Panc1 (cell line): ENCODE measurements around the gene ACSBG1. TPM values are rescaled to one million over a fixed set of nuclear protein-coding genes. Genes with fewer than 3 reads are reported as not detected.

Experiments
- ATAC-seq: fragments of 200-7000 bp; cut with Tn5 transposase; 2 replicates; pipeline ENCODE4 v1.9.1; 2020; ENCODE audit warnings: mild to moderate bottlenecking, moderate library complexity
- BruUV-seq: library from RNA; stranded (reverse); fragments of 400-500 nt; replicated peaks from 2 replicates; lab custom pipeline; 2021; lab: Mats Ljungman, UMichigan
- CTCF ChIA-PET: fragments of 300-600 bp; sonication (Branson Sonifier 250); formaldehyde crosslinking; loops from one replicate; lab custom pipeline; 2022; ENCODE audit warnings: antibody characterized with exemption; lab: Charles Lee
- POLR2A ChIA-PET: fragments of 300-600 bp; sonication (Branson Sonifier 250); formaldehyde crosslinking; loops from one replicate; lab custom pipeline; 2022; ENCODE audit warnings: antibody characterized with exemption; lab: Charles Lee
- DNase-seq: peaks from one replicate; pipeline ENCODE4 v3.0.0-alpha.2; 2010; ENCODE audit warnings: low read depth, low spot score
- H3K27ac ChIP-seq: 2 replicates; pipeline ENCODE4 v1.5.1; 2011; ENCODE audit warnings: mild to moderate bottlenecking, low read length, inconsistent platforms
- H3K27me3 ChIP-seq: fragments of 200-500 bp; sonication (Bioruptor generic); 2 replicates; pipeline ENCODE4 v1.6.0; 2014; ENCODE audit warnings: low read length, inconsistent platforms; ENCODE audit not compliant: control insufficient read depth, insufficient read depth
- H3K36me3 ChIP-seq: fragments of 200-500 bp; sonication (Bioruptor generic); 2 replicates; pipeline ENCODE4 v1.5.1; 2014; ENCODE audit warnings: inconsistent platforms, mild to moderate bottlenecking, low read length, moderate library complexity; ENCODE audit not compliant: control insufficient read depth, insufficient read depth
- H3K4me1 ChIP-seq: 2 replicates; pipeline ENCODE4 v1.5.1; 2011; ENCODE audit warnings: inconsistent platforms, mild to moderate bottlenecking, low read length, moderate library complexity; ENCODE audit not compliant: control insufficient read depth, insufficient read depth
- H3K4me3 ChIP-seq, 2 experiments: 2 replicates each; pipeline ENCODE4 v1.5.1; 2011 to 2012; ENCODE audit warnings: low read depth in 2 of 2, low read length in 2 of 2, mild to moderate bottlenecking in 2 of 2, inconsistent platforms in 1 of 2, moderate library complexity in 1 of 2
- H3K9me3 ChIP-seq: fragments of 200-500 bp; sonication (Bioruptor generic); 2 replicates; pipeline ENCODE4 v1.5.1; 2014; ENCODE audit warnings: low read depth, mild to moderate bottlenecking, inconsistent platforms, low read length, moderate library complexity; ENCODE audit not compliant: control insufficient read depth, insufficient read depth
- CTCF ChIP-seq: fragments of 450-650 bp; IDR thresholded peaks from 2 replicates; pipeline ENCODE4 v1.5.1; 2017; ENCODE audit warnings: mild to moderate bottlenecking
- POLR2AphosphoS5 ChIP-seq: IDR thresholded peaks from 2 replicates; pipeline ENCODE4 v1.6.1; 2012; ENCODE audit warnings: mild to moderate bottlenecking, low read depth, low read length, moderate library complexity
- REST ChIP-seq, 2 experiments: IDR thresholded peaks; 2 replicates each; pipeline ENCODE4 v1.6.1; 2011 to 2012; ENCODE audit warnings: low read depth in 2 of 2, control low read depth in 1 of 2, low read length in 1 of 2, mild to moderate bottlenecking in 1 of 2, moderate library complexity in 1 of 2; ENCODE audit not compliant: insufficient read depth in 1 of 2
- SIN3A ChIP-seq: IDR thresholded peaks from 2 replicates; pipeline ENCODE4 v1.6.1; 2012; ENCODE audit warnings: low read depth, mild to moderate bottlenecking, low read length, moderate library complexity, borderline replicate concordance; ENCODE audit not compliant: insufficient read depth
- TCF7L2 ChIP-seq: IDR thresholded peaks from 2 replicates; pipeline ENCODE4 v1.6.1; 2011; ENCODE audit warnings: mild to moderate bottlenecking, low read depth, low read length, inconsistent platforms
- in situ Hi-C: cut with HindIII; loops from 2 replicates; pipeline ENCODE4 v1.10.0; 2016; ENCODE audit warnings: low sequenced_read_pairs, low pct_unique_long_range_greater_than_20kb
- intact Hi-C: fragments of 100-400 bp; cut with micrococcal nuclease; formaldehyde crosslinking; loops from one replicate; pipeline ENCODE4 v1.10.0; 2022; ENCODE audit not compliant: unreplicated experiment
- total RNA-seq: library from RNA; stranded (reverse); gene quantifications from one replicate; pipeline ENCODE4 v1.2.1, GENCODE V29; 2021; ENCODE audit not compliant: unreplicated experiment

The ACSBG1 gene
- total RNA-seq, 1 experiment from 2014 or later, result 0.31 TPM

- ATAC-seq (no peak), DNase-seq (no peak)
- Histone ChIP-seq H3K9me3 (no peaks in the 10 kb centered on the region), H3K27me3 (no peaks in the 10 kb centered on the region), H3K36me3 (no peaks in the 10 kb centered on the region), H3K4me3 (no peak overlapping the region), H3K4me1 (peaks cover 49% of the 10 kb centered on the region), H3K27ac (peak overlapping the region; percentile 55; the same call in 1 of the 2 replicates)
- POLR2A ChIA-PET, result no interaction called here
- intact Hi-C loops, result no loop called here
- BruUV-seq, result no TSS peak
- in situ Hi-C loops, result no loop called here
- TF ChIP-seq TCF7L2 (no peak), REST (IDR thresholded peaks at IDR 0.05; ENCODE audit: insufficient read depth in 1 of 2, low read depth in 2 of 2, low read length in 1 of 2) (no peak), CTCF (no peak), SIN3A (no peak), POLR2AphosphoS5 (no peak)
- CTCF ChIA-PET, result interaction anchor here (0.9 kb wide), 1 partner anchor 14 kb away, joined by 3 read pairs; no protein-coding TSS in a partner anchor
These were observed 24.0 kb downstream of the ACSBG1 start for GRCh38 chr15:78210349-78210717.

- no peak overlapping the region for H3K4me3 ChIP-seq
- H3K27ac ChIP-seq, result peak overlapping the region; percentile 55; the same call in 1 of the 2 replicates
- intact Hi-C loops (no loop called here), in situ Hi-C loops (no loop called here)
- TF ChIP-seq CTCF, result no peak
- no peak for TF ChIP-seq SIN3A
- no peak for TF ChIP-seq TCF7L2
- TF ChIP-seq POLR2AphosphoS5, result no peak
- no peak for TF ChIP-seq REST (IDR thresholded peaks at IDR 0.05; ENCODE audit: insufficient read depth in 1 of 2, low read depth in 2 of 2, low read length in 1 of 2)
- H3K27me3 ChIP-seq, result no peaks in the 10 kb centered on the region
- no peaks in the 10 kb centered on the region for H3K36me3 ChIP-seq
- no peaks in the 10 kb centered on the region for H3K9me3 ChIP-seq
- ATAC-seq (no peak), DNase-seq (no peak)
- CTCF ChIA-PET, result interaction anchor here (0.6 kb wide), 1 partner anchor 96 kb away, joined by 6 read pairs; no protein-coding TSS in a partner anchor
- POLR2A ChIA-PET, result interaction anchor here (0.6 kb wide), 1 partner anchor 28 kb away, joined by 4 read pairs; no protein-coding TSS in a partner anchor
- no TSS peak for BruUV-seq
- H3K4me1 ChIP-seq, result peaks cover 54% of the 10 kb centered on the region
These were observed 24.6 kb downstream of the ACSBG1 start for GRCh38 chr15:78209646-78210348.
